ENCODE data around the gene FOXP1.

The FOXP1 gene

DNA sequence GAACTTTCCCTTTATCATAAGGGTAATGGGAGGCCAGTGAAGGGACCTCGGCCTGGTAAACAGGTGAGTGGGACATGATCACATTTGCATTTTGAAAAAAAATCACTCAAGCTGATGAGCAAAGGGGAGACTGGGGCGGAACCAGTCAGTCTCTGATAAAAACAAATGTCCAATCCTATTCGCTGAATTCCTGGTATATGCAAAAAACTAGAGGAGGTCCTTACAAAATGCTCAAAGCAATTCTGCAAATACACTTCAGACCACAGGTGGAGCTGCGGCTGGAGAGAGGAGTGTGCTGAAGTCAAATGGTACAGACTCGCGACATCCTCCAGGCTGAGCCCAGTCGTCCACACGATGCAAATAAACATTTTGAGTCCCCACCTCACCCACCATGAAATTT is 166.7 kb downstream of the FOXP1 start:
- no peak overlapping the region for H3K27ac ChIP-seq
- H3K36me3 ChIP-seq: no peaks in the 10 kb centered on the region
- H3K4me3 ChIP-seq: no peak overlapping the region

DNA sequence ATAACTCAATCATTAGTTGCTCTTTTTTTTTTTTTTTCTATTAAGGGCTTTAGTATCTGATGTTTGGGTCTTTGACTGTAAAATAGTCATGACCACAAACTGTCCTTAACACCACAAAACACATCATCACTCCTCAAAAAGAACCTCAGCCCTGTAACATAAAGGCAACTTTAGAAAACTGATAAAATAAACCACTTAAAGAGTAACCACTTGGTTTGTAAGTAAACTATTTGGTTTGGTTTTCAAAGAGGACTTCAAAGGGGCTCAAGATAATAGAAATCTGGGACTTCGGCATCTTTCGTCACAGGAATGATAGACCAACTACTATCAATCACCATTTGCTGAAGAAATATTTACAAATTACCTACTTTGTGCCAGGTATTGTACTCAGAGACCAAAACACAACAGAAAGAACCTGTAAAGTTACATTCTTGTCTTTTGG is 167.8 kb downstream of the FOXP1 start:
- Histone ChIP-seq H3K4me1 (peaks cover 0 to 11% (median 2%) of the 10 kb centered on the region in 4 donors), H3K4me3 (no peak overlapping the region), H3K27me3 (no peaks in the 10 kb centered on the region), H3K9me3 (no peaks in the 10 kb centered on the region), H3K36me3 (no peaks in the 10 kb centered on the region), H3K27ac (no peak overlapping the region)
- TF ChIP-seq, protein P1, sequence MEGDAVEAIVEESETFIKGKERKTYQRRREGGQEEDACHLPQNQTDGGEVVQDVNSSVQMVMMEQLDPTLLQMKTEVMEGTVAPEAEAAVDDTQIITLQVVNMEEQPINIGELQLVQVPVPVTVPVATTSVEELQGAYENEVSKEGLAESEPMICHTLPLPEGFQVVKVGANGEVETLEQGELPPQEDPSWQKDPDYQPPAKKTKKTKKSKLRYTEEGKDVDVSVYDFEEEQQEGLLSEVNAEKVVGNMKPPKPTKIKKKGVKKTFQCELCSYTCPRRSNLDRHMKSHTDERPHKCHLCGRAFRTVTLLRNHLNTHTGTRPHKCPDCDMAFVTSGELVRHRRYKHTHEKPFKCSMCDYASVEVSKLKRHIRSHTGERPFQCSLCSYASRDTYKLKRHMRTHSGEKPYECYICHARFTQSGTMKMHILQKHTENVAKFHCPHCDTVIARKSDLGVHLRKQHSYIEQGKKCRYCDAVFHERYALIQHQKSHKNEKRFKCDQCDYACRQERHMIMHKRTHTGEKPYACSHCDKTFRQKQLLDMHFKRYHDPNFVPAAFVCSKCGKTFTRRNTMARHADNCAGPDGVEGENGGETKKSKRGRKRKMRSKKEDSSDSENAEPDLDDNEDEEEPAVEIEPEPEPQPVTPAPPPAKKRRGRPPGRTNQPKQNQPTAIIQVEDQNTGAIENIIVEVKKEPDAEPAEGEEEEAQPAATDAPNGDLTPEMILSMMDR (IDR thresholded peaks at IDR 0.05): no peak
- no peak for DNase-seq
- intact Hi-C loops (cut with DNase I; ENCODE audit: low total_unique reads): no loop called here

More for the DNA sequence above, 166.7 kb downstream of the FOXP1 start:
- TF ChIP-seq, protein P1 (IDR thresholded peaks at IDR 0.05): no peak
- no peaks in the 10 kb centered on the region for H3K27me3 ChIP-seq
- intact Hi-C loops (cut with DNase I; ENCODE audit: low total_unique reads): no loop called here
- peaks cover 0 to 11% (median 2%) of the 10 kb centered on the region in 4 donors for H3K4me1 ChIP-seq
- no peaks in the 10 kb centered on the region for H3K9me3 ChIP-seq
- no peak for DNase-seq

DNA sequence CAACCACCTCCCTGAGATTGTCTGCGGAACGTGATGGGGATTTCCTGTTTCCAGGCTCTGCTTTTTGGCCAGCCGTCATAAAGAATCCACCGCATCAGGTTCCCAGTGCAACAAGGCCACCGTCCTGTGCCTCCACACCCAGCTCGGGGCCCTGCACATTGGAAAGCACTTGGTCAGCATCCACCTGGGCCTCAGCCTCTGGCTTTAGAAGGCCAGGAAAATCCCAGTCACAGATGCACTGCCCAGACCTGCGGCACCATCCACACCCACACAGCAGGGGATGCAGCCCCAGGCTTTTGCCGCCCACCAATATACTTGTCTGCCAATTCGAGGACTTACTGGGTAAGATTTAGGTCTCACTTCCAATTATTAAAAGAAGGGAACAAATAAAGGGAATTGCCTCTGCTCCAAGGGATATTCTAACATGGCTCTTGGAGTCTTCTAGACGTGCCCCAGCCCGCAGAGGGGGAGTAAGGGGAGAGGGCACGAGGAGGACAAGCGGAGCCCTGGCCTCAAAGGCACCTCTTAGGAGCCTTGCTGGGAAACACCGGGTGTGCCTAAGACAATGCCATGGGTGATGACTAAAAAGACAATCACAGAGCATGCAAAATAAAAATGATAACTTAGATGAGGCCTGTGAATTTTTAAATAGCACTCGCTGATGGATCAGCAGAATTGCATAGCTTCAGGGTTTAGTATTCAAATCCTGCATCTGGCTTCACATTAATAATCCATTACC is 169.2 kb downstream of the FOXP1 start:
- intact Hi-C loops (cut with DNase I; ENCODE audit: low total_unique reads): no loop called here
- H3K9me3 ChIP-seq: no peaks in the 10 kb centered on the region
- H3K27me3 ChIP-seq: no peaks in the 10 kb centered on the region
- H3K4me1 ChIP-seq: peaks cover 0 to 11% (median 2%) of the 10 kb centered on the region in 4 donors
- H3K4me3 ChIP-seq: no peak overlapping the region
- H3K27ac ChIP-seq: no peak overlapping the region
- TF ChIP-seq, protein P1 (IDR thresholded peaks at IDR 0.05): no peak
- H3K36me3 ChIP-seq: no peaks in the 10 kb centered on the region
- no peak for DNase-seq

DNA sequence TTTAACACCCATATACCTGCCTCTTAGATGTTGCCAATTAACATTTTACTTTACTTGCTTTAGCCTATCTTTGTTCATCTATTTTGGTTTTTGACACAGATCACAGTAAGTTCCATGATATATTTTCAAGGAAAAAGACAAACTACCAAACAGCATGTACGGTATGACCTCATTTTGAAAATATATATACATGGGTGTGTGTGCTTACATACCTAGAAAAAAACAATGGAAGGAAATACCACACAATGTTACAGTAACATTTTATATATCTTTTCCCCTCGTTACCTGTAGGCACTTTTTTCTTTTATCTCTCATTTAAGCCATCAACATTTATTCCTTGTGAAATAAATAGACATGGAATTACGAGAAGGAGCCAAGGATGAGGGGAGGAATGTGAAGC is 170.0 kb downstream of the FOXP1 start:
- no peaks in the 10 kb centered on the region for H3K9me3 ChIP-seq
- intact Hi-C loops (cut with DNase I; ENCODE audit: low total_unique reads): no loop called here
- H3K4me1 ChIP-seq: peaks cover 0 to 11% (median 2%) of the 10 kb centered on the region in 4 donors
- TF ChIP-seq, protein P1 (IDR thresholded peaks at IDR 0.05): no peak
- no peak overlapping the region for H3K27ac ChIP-seq
- no peaks in the 10 kb centered on the region for H3K27me3 ChIP-seq
- no peaks in the 10 kb centered on the region for H3K36me3 ChIP-seq
- H3K4me3 ChIP-seq: no peak overlapping the region
- no peak for DNase-seq

DNA sequence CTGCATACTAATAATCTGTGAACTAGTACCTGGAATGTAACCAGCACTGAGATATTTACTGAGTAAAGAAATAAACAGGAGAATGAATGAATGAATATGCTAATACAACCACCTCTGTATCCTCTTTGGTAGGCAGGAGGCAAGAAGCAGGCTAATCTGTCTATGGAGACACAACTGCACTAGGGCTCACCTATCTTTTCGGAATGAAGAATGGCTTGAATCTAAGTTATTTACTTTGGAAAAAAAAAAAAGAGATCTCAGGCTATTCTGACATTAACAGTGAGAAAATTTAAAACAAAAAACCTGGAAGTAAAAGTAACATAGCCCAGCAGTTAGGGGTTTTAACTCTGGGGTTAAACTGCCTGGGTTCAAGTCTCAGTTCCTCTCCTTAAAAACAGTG is 174.2 kb downstream of the FOXP1 start:
- no peak overlapping the region for H3K4me3 ChIP-seq
- peaks cover 0 to 6% (median 0%) of the 10 kb centered on the region in 4 donors for H3K4me1 ChIP-seq
- H3K9me3 ChIP-seq: no peaks in the 10 kb centered on the region
- no peaks in the 10 kb centered on the region for H3K27me3 ChIP-seq
- no peak for DNase-seq
- no peak overlapping the region for H3K27ac ChIP-seq
- TF ChIP-seq, protein P1 (IDR thresholded peaks at IDR 0.05): no peak
- H3K36me3 ChIP-seq: no peaks in the 10 kb centered on the region
- intact Hi-C loops (cut with DNase I; ENCODE audit: low total_unique reads): no loop called here

Measured in tibial artery (tissue), 4 donors.